ENCODE results near the gene RIC8B. TPM values are rescaled to one million over a fixed set of nuclear protein-coding genes. Genes with fewer than 3 reads are reported as not detected.

Gene RIC8B
- total RNA-seq, 1 donor from 2014 or later = 22.5 TPM

GRCh38 chr12:106863189-106863588 is 88.7 kb downstream of the RIC8B start:
- Mint-ChIP-seq H3K4me1 (no peaks in the 10 kb centered on the region), H3K9me3 (no peaks in the 10 kb centered on the region), H3K27me3 (ENCODE audit: low read depth) (no peaks in the 10 kb centered on the region), H3K4me3 (no peak overlapping the region), H3K27ac (no peak overlapping the region), H3K36me3 (peaks cover 14% of the 10 kb centered on the region)
- no peak for DNase-seq (ENCODE audit: low spot score in 2 of 2, unreplicated experiment in 2 of 2)
- no peak for TF ChIP-seq CTCF (IDR thresholded peaks at IDR 0.05; ENCODE audit: unreplicated experiment)

DNA sequence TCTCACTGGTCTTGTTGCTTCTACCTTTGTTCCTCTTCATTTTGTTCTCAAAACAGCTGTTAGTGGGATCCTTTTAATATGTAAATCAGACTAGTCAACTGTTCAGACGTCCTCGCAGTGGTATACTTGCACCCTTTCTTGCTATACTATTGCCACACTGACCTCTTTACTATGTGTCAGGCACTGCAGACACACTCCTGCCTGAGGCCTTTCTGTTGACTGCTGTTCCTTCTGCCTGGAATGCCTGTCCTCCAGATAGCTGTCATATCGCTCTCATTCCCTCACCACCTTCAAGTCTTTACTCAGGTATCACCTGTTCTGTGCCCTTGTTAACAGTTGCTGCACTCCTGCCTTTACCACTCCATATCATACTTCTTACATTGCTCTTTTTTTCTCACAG is 91.2 kb downstream of the RIC8B start:
- DNase-seq (ENCODE audit: low spot score in 2 of 2, unreplicated experiment in 2 of 2) = no peak
- Mint-ChIP-seq H3K4me1 (no peaks in the 10 kb centered on the region), H3K9me3 (no peaks in the 10 kb centered on the region), H3K4me3 (no peak overlapping the region), H3K27ac (no peak overlapping the region), H3K27me3 (ENCODE audit: low read depth) (no peaks in the 10 kb centered on the region), H3K36me3 (peaks cover 8% of the 10 kb centered on the region)
- no peak for TF ChIP-seq CTCF (IDR thresholded peaks at IDR 0.05; ENCODE audit: unreplicated experiment)

- no peak for TF ChIP-seq CTCF (IDR thresholded peaks at IDR 0.05; ENCODE audit: unreplicated experiment)
- no peak for DNase-seq (ENCODE audit: low spot score in 2 of 2, unreplicated experiment in 2 of 2)
- H3K27me3 Mint-ChIP-seq (ENCODE audit: low read depth) = no peaks in the 10 kb centered on the region
- H3K27ac Mint-ChIP-seq = no peak overlapping the region
- no peaks in the 10 kb centered on the region for H3K4me1 Mint-ChIP-seq
- H3K36me3 Mint-ChIP-seq = peaks cover 3% of the 10 kb centered on the region
- no peak overlapping the region for H3K4me3 Mint-ChIP-seq
- no peaks in the 10 kb centered on the region for H3K9me3 Mint-ChIP-seq
These were observed 92.1 kb downstream of the RIC8B start for GRCh38 chr12:106866426-106867080.

- no peak for DNase-seq (ENCODE audit: low spot score in 2 of 2, unreplicated experiment in 2 of 2)
- Mint-ChIP-seq H3K27ac (no peak overlapping the region), H3K4me3 (no peak overlapping the region), H3K4me1 (no peaks in the 10 kb centered on the region), H3K27me3 (ENCODE audit: low read depth) (no peaks in the 10 kb centered on the region), H3K9me3 (no peaks in the 10 kb centered on the region), H3K36me3 (peaks cover 6% of the 10 kb centered on the region)
- TF ChIP-seq CTCF (IDR thresholded peaks at IDR 0.05; ENCODE audit: unreplicated experiment) = no peak
These were observed 93.2 kb downstream of the RIC8B start for GRCh38 chr12:106867651-106868050.

DNA sequence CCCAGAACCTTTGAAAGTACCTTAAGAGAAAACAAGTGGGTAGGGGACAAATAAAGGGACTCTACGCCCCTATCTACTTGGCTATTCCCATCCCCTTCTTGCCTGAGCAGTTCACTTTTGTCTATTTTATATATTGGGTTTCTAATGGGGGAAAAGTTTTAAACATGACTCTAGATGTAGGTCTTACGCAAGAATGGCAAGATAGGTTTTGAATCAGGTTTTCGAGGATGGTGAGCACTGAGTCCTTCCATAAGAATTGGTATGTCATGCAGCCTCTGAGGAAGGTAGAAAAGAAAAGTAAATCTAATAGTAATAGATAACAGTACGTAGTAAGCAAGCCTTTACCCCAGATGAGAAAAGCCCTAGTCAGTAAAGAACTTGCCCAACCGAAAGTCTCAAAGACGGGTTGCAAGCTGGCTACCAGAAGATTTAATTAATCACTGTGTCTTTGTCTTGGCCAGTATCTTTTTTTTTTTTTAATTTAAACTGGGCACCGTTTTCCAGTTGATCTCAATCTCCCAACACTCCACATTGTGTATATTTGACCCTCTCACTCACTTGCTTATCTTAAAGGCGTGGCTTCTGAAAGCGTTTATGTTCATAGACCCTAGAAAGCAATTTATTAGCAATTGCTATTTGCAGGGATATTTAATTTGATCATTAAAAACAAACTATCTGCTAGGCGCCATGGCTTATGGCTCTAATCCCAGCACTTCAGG is 94.7 kb downstream of the RIC8B start:
- H3K27ac Mint-ChIP-seq = no peak overlapping the region
- peaks cover 11% of the 10 kb centered on the region for H3K36me3 Mint-ChIP-seq
- no peak for TF ChIP-seq CTCF (IDR thresholded peaks at IDR 0.05; ENCODE audit: unreplicated experiment)
- no peaks in the 10 kb centered on the region for H3K9me3 Mint-ChIP-seq
- no peaks in the 10 kb centered on the region for H3K4me1 Mint-ChIP-seq
- no peak overlapping the region for H3K4me3 Mint-ChIP-seq
- no peaks in the 10 kb centered on the region for H3K27me3 Mint-ChIP-seq (ENCODE audit: low read depth)
- no peak for DNase-seq (ENCODE audit: low spot score in 2 of 2, unreplicated experiment in 2 of 2)
